Measurements from ENCODE around the gene SPTLC2.

- TF ChIP-seq CTCF (IDR thresholded peaks at IDR 0.05) (no peak), POLR2A (IDR thresholded peaks at IDR 0.05) (no peak)
These were observed 14.4 kb downstream of the SPTLC2 start for GRCh38 chr14:77601846-77602619.
